Hair follicle dermal papilla cell (primary cell): ENCODE data around the gene GPRC5A. TPM values are rescaled to one million over a fixed set of nuclear protein-coding genes. Genes with fewer than 3 reads are reported as not detected.

ENCODE experiments used
- total RNA-seq: library from RNA; depleted of rRNA; stranded (reverse); fragments of >200 nt; gene quantifications from 2 replicates; pipeline ENCODE4 v1.2.3, GENCODE V29; 2012

GPRC5A gene
- total RNA-seq, result 0.32 and 1.2 TPM in 2 replicates

DNA sequence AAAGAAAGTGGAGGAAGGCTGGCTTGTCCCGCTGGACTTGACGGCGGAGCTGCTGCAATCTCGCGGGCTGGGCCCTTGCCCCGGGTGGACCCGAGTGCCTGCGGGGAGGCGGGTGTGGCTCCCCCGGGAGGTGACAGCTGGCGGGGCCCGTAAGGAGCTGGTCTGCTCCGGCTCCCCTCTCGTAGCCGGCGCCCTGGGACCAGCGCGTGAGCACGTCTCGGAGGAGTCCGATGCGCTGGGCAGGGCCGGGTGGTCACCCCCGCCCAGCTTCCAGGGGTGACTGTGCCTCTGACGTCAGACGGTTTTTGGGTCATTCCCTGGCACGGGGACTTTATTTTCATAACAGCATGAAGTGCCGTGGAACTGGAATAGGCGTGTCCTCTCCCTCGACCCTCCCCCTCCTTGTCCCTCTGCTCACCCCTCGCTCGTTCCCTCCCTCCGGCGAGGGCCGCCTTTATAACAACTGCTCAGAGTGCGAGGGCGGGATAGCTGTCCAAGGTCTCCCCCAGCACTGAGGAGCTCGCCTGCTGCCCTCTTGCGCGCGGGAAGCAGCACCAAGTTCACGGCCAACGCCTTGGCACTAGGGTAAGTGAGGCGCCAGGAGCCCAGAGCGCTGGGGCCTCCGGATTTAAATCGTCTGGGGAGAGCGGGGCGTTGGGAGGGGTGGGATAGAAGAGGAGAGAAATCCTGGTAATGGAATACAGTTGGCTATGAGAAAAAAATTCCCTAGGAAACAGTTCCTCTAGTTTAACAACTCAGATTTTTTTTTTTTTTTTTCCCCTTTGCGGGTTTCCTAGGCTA is at the start of gene GPRC5A:
Gene GPRC5A, plus strand, starts transcription at position 483 of the 801 bp plus-strand sequence. CDS start 16,688 bp downstream, outside the sequence.

GRCh38 chr12:12952036-12952435 is 60.7 kb downstream of the GPRC5A start, which contains the start of gene GPRC5D:
Gene GPRC5D (minus strand): TSS chr12:12952170. CDS start chr12:12950384, 1,786 bp downstream.

Other genes starting within 250 kb of the GPRC5A start
- gene GPR19, start 195.4 kb upstream of the GPRC5A start, total RNA-seq, result 0.24 and 0.32 TPM in 2 replicates
- gene CDKN1B, start 174.2 kb upstream of the GPRC5A start, total RNA-seq, result 33.3 and 48.2 TPM in 2 replicates
- 4.5 and 5.1 TPM in 2 replicates for gene APOLD1, start 105.9 kb upstream of the GPRC5A start, total RNA-seq
- 55.7 and 59.3 TPM in 2 replicates for gene DDX47, start 78.2 kb upstream of the GPRC5A start, total RNA-seq
- not detected in 2 replicates for gene GPRC5D, start 60.6 kb downstream of the GPRC5A start, total RNA-seq
- gene HEBP1, start 108.7 kb downstream of the GPRC5A start, total RNA-seq, result 13.6 and 15.3 TPM in 2 replicates
- 7.5 and 7.7 TPM in 2 replicates for gene FAM234B, start 152.8 kb downstream of the GPRC5A start, total RNA-seq
- gene GSG1, start 212.1 kb downstream of the GPRC5A start, total RNA-seq, result 0.16 TPM in 1 of 2 replicates, not detected in the other